ENCODE data around the gene GPD2. TPM values are rescaled to one million over a fixed set of nuclear protein-coding genes. Genes with fewer than 3 reads are reported as not detected.
A peak's percentile ranks its signal among the peaks of the same experiment; 100 is the strongest.
"Not testable (repeated sequence)": the region's sequence is repeated elsewhere in the genome, so short reads cannot be mapped to it uniquely, and the experiment has no call there.

GPD2 gene
- total RNA-seq, 2 donors from 2014 or later, result 26.6 to 95.3 TPM

DNA sequence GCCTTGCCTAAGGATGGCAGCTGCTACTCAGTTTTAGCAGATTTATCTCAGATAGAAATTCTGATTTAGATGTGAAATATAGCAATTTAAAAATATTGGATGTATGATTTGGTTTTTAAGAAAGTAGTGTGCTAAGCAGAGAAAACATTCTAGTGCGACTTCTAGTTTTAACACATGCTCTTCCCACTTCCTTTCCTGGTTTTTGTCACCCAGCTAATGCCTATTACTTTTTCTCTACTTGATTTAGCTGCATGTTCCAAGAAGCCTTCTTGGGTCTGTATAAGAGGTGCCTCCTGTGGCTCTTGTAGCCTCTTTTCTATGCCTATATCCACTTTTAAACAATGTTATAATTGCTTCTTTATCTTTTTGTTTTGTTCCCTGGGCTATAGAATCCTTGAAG lies 53.0 kb downstream of the GPD2 start:
- 92% methylated on average over 1 of the region's 1 CpG for WGBS

GRCh38 chr2:156489750-156490465 lies 53.7 kb downstream of the GPD2 start:
- H3K4me1 ChIP-seq (replicated peaks), result no peaks in the 10 kb centered on the region
- no peak for DNase-seq (ENCODE audit: low spot score)
- no peaks in the 10 kb centered on the region for H3K27me3 ChIP-seq (replicated peaks; ENCODE audit: insufficient read depth)
- no peak overlapping the region for H3K4me3 ChIP-seq
- no peak for TF ChIP-seq POLR2A (IDR thresholded peaks at IDR 0.05)
- TF ChIP-seq, protein P1, sequence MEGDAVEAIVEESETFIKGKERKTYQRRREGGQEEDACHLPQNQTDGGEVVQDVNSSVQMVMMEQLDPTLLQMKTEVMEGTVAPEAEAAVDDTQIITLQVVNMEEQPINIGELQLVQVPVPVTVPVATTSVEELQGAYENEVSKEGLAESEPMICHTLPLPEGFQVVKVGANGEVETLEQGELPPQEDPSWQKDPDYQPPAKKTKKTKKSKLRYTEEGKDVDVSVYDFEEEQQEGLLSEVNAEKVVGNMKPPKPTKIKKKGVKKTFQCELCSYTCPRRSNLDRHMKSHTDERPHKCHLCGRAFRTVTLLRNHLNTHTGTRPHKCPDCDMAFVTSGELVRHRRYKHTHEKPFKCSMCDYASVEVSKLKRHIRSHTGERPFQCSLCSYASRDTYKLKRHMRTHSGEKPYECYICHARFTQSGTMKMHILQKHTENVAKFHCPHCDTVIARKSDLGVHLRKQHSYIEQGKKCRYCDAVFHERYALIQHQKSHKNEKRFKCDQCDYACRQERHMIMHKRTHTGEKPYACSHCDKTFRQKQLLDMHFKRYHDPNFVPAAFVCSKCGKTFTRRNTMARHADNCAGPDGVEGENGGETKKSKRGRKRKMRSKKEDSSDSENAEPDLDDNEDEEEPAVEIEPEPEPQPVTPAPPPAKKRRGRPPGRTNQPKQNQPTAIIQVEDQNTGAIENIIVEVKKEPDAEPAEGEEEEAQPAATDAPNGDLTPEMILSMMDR (IDR thresholded peaks at IDR 0.05), result no peak
- H3K9me3 ChIP-seq, result no peaks in the 10 kb centered on the region
- WGBS, result 75% methylated on average over 5 of the region's 6 CpGs
- intact Hi-C loops (cut with DNase I), result no loop called here
- H3K36me3 ChIP-seq, result no peaks in the 10 kb centered on the region
- no peak overlapping the region for H3K27ac ChIP-seq

More for the DNA sequence above, 53.0 kb downstream of the GPD2 start:
- Histone ChIP-seq H3K36me3 (no peaks in the 10 kb centered on the region), H3K9me3 (no peaks in the 10 kb centered on the region), H3K4me1 (replicated peaks) (no peaks in the 10 kb centered on the region), H3K4me3 (no peak overlapping the region), H3K27me3 (replicated peaks; ENCODE audit: insufficient read depth) (no peaks in the 10 kb centered on the region), H3K27ac (no peak overlapping the region)
- intact Hi-C loops (cut with DNase I), result no loop called here
- TF ChIP-seq POLR2AphosphoS5 (IDR thresholded peaks at IDR 0.05), result no peak
- no peak for TF ChIP-seq POLR2A (IDR thresholded peaks at IDR 0.05)
- TF ChIP-seq, protein P1 (IDR thresholded peaks at IDR 0.05), result no peak
- no peak for DNase-seq (ENCODE audit: low spot score)

- intact Hi-C loops (cut with DNase I), result no loop called here
- H3K27me3 ChIP-seq (replicated peaks; ENCODE audit: insufficient read depth), result no peaks in the 10 kb centered on the region
- no peaks in the 10 kb centered on the region for H3K36me3 ChIP-seq
- no peak overlapping the region for H3K4me3 ChIP-seq
- TF ChIP-seq POLR2AphosphoS5 (IDR thresholded peaks at IDR 0.05), result no peak
- TF ChIP-seq, protein P1 (IDR thresholded peaks at IDR 0.05), result no peak
- TF ChIP-seq POLR2A (IDR thresholded peaks at IDR 0.05), result no peak
- no peak for DNase-seq (ENCODE audit: low spot score)
- no peaks in the 10 kb centered on the region for H3K9me3 ChIP-seq
- WGBS, result 97% methylated on average over 1 of the region's 1 CpG
- H3K4me1 ChIP-seq (replicated peaks), result no peaks in the 10 kb centered on the region
- H3K27ac ChIP-seq, result peak overlapping the region in 1 of 2 donors; percentile 55
These were observed 54.3 kb downstream of the GPD2 start for GRCh38 chr2:156490466-156490840.

- no peaks in the 10 kb centered on the region for H3K9me3 ChIP-seq
- H3K27me3 ChIP-seq (replicated peaks; ENCODE audit: insufficient read depth), result no peaks in the 10 kb centered on the region
- peak overlapping the region in 1 of 2 donors; percentile 55 for H3K27ac ChIP-seq
- DNase-seq (ENCODE audit: low spot score), result no peak
- no peaks in the 10 kb centered on the region for H3K36me3 ChIP-seq
- H3K4me3 ChIP-seq, result no peak overlapping the region
- 67% methylated on average over 2 of the region's 2 CpGs for WGBS
- no peaks in the 10 kb centered on the region for H3K4me1 ChIP-seq (replicated peaks)
- TF ChIP-seq POLR2AphosphoS5 (IDR thresholded peaks at IDR 0.05), result no peak
- intact Hi-C loops (cut with DNase I), result no loop called here
These were observed 55.0 kb downstream of the GPD2 start for GRCh38 chr2:156491176-156491575.

- Histone ChIP-seq H3K27ac (no peak overlapping the region), H3K36me3 (no peaks in the 10 kb centered on the region), H3K9me3 (no peaks in the 10 kb centered on the region), H3K4me1 (replicated peaks) (no peaks in the 10 kb centered on the region), H3K4me3 (no peak overlapping the region), H3K27me3 (replicated peaks; ENCODE audit: insufficient read depth) (no peaks in the 10 kb centered on the region)
- no peak for DNase-seq (ENCODE audit: low spot score)
- intact Hi-C loops (cut with DNase I), result no loop called here
- TF ChIP-seq POLR2A (IDR thresholded peaks at IDR 0.05), result no peak
These were observed 56.8 kb downstream of the GPD2 start for GRCh38 chr2:156492979-156493378.

DNA sequence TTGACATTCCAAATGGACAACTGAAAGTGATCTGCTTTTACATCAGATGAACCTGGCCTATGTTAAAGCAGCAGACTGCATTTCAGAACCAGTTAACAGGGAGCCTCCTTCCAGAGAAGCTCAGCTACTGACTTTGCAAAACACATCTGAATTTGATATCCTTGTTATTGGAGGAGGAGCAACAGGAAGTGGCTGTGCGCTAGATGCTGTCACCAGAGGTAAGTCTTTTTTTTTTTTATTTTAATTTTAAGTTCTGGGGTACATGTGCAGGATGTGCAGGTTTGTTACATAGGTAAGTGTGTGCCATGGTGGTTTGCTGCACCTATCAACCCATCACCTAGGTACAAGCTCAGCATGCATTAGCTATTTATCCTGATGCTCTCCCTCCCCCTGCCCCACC lies 59.8 kb downstream of the GPD2 start:
- H3K27me3 ChIP-seq (replicated peaks; ENCODE audit: insufficient read depth); intact Hi-C loops (cut with DNase I); H3K36me3 ChIP-seq; H3K4me3 ChIP-seq; H3K4me1 ChIP-seq (replicated peaks); DNase-seq (ENCODE audit: low spot score); H3K27ac ChIP-seq; H3K9me3 ChIP-seq: not testable (repeated sequence)
- 90% methylated on average over 1 of the region's 1 CpG for WGBS

Measured in prostate gland (tissue), 2 donors.